Loucy (cell line): ENCODE measurements around the gene TREML2.

Experiments used
- H2AFZ ChIP-seq: fragments of 200-600 bp; sonication (generic); 2 replicates; pipeline ENCODE4 v1.6.0; 2016; ENCODE audit warnings: antibody characterized with exemption, mild to moderate bottlenecking, low read length, moderate library complexity
- H3F3A ChIP-seq: fragments of 200-600 bp; 2 replicates; pipeline ENCODE4 v1.6.0; 2016; ENCODE audit warnings: antibody characterized with exemption, low read depth, mild to moderate bottlenecking
- H3K27me3 ChIP-seq: fragments of 200-600 bp; sonication (generic); 2 replicates; pipeline ENCODE4 v1.6.1; 2014; ENCODE audit warnings: low read length, mild to moderate bottlenecking; ENCODE audit not compliant: insufficient read depth, poor library complexity, severe bottlenecking
- H3K36me3 ChIP-seq: fragments of 200-600 bp; sonication (generic); 2 replicates; pipeline ENCODE4 v1.6.1; 2016; ENCODE audit warnings: low read length; ENCODE audit not compliant: insufficient read depth
- H3K4me1 ChIP-seq: fragments of 200-600 bp; sonication (generic); 2 replicates; pipeline ENCODE4 v1.5.1; 2014; ENCODE audit warnings: low read length, mild to moderate bottlenecking; ENCODE audit not compliant: insufficient read depth, poor library complexity, severe bottlenecking
- H3K4me2 ChIP-seq: fragments of 200-600 bp; sonication (generic); 2 replicates; pipeline ENCODE4 v1.6.0; 2014; ENCODE audit warnings: antibody characterized with exemption, low read length, low read depth, mild to moderate bottlenecking; ENCODE audit not compliant: poor library complexity, severe bottlenecking
- H3K4me3 ChIP-seq: fragments of 200-600 bp; sonication (generic); 2 replicates; pipeline ENCODE4 v1.5.1; 2014; ENCODE audit warnings: low read length, mild to moderate bottlenecking, mixed read lengths; ENCODE audit not compliant: poor library complexity, severe bottlenecking
- H3K79me2 ChIP-seq: fragments of 200-600 bp; sonication (generic); 2 replicates; pipeline ENCODE4 v1.6.1; 2014; ENCODE audit warnings: low read length; ENCODE audit not compliant: insufficient read depth
- H3K9ac ChIP-seq: fragments of 200-600 bp; sonication (generic); 2 replicates; pipeline ENCODE4 v1.6.0; 2014; ENCODE audit warnings: mild to moderate bottlenecking, low read depth, low read length, moderate library complexity; ENCODE audit not compliant: poor library complexity, severe bottlenecking
- H3K9me2 ChIP-seq: fragments of 200-600 bp; sonication (generic); replicated peaks from 2 replicates; pipeline ENCODE4 v1.6.1; 2016; ENCODE audit warnings: low read depth, low read length, mixed read lengths
- H3K9me3 ChIP-seq: fragments of 200-600 bp; sonication (generic); 2 replicates; pipeline ENCODE4 v1.6.1; 2014; ENCODE audit warnings: mild to moderate bottlenecking, antibody characterized with exemption, low read length, low read depth; ENCODE audit not compliant: insufficient read depth
- H4K20me1 ChIP-seq: fragments of 200-600 bp; sonication (generic); 2 replicates; pipeline ENCODE4 v1.6.0; 2014; ENCODE audit warnings: antibody characterized with exemption, low read length, mild to moderate bottlenecking; ENCODE audit not compliant: insufficient read depth, poor library complexity, severe bottlenecking
- EZH2phosphoT487 ChIP-seq: fragments of 200-600 bp; IDR thresholded peaks from 2 replicates; pipeline ENCODE4 v1.6.1; 2018; ENCODE audit warnings: antibody characterized with exemption, mild to moderate bottlenecking, moderate library complexity, borderline replicate concordance
- TF ChIP-seq, protein P1 (sequence below): fragments of 200-600 bp; sonication (generic); conservative IDR thresholded peaks from 2 replicates; pipeline ENCODE4 v1.5.1; 2014; ENCODE audit warnings: mild to moderate bottlenecking, antibody characterized with exemption, low read length

The TREML2 gene

DNA sequence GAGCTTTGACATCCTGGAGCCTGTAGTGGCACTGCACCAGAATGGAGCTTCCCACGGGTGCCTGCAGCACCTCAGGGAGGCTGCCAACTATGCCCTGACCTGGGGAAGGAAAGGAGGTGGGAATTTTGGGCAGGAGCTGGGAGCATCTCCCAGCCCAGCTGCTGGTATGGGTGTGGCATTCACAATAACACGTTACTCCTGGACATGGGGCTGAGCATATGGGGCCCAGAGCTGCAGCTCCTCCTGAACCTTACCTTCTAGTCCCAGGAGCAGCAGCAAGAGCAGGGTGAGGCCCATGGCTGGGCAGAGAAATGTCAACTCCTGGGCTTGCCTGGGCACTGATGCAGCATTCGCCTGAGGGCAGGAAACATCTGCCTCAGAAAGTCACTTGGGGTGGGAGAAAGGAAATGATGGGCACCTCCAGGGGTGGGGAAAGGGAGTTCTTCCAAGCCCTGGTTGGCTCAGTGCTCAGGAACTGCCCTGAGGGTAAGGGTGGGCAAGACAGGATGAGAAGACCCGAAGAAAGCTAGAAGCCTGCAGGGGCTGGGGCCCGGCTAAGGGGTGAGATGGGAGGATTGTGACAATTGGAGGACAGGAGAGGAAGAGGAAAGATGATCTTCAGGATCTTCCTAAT, 46.8 kb downstream of the TREML2 start, which contains the start of gene TREML1:
Gene TREML1 (minus strand): TSS at position 356 of the 634 bp plus-strand sequence. CDS start 59 bp downstream, at position 297.
- H3F3A ChIP-seq, result no peaks in the 10 kb centered on the region
- H3K79me2 ChIP-seq, result no peaks in the 10 kb centered on the region
- no peaks in the 10 kb centered on the region for H3K4me1 ChIP-seq
- no peak within 1 kb of the TSS for H2AFZ ChIP-seq
- H3K4me3 ChIP-seq, result no peak within 1 kb of the TSS
- no peak within 1 kb of the TSS for H3K4me2 ChIP-seq
- no peaks in the 10 kb centered on the region for H3K36me3 ChIP-seq
- no peak within 1 kb of the TSS for H3K9ac ChIP-seq
- TF ChIP-seq EZH2phosphoT487, result no peak
- TF ChIP-seq, protein P1, sequence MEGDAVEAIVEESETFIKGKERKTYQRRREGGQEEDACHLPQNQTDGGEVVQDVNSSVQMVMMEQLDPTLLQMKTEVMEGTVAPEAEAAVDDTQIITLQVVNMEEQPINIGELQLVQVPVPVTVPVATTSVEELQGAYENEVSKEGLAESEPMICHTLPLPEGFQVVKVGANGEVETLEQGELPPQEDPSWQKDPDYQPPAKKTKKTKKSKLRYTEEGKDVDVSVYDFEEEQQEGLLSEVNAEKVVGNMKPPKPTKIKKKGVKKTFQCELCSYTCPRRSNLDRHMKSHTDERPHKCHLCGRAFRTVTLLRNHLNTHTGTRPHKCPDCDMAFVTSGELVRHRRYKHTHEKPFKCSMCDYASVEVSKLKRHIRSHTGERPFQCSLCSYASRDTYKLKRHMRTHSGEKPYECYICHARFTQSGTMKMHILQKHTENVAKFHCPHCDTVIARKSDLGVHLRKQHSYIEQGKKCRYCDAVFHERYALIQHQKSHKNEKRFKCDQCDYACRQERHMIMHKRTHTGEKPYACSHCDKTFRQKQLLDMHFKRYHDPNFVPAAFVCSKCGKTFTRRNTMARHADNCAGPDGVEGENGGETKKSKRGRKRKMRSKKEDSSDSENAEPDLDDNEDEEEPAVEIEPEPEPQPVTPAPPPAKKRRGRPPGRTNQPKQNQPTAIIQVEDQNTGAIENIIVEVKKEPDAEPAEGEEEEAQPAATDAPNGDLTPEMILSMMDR, result no peak
- no peaks in the 10 kb centered on the region for H4K20me1 ChIP-seq
- H3K27me3 ChIP-seq, result no peaks in the 10 kb centered on the region
- no peaks in the 10 kb centered on the region for H3K9me2 ChIP-seq
- H3K9me3 ChIP-seq, result no peaks in the 10 kb centered on the region

DNA sequence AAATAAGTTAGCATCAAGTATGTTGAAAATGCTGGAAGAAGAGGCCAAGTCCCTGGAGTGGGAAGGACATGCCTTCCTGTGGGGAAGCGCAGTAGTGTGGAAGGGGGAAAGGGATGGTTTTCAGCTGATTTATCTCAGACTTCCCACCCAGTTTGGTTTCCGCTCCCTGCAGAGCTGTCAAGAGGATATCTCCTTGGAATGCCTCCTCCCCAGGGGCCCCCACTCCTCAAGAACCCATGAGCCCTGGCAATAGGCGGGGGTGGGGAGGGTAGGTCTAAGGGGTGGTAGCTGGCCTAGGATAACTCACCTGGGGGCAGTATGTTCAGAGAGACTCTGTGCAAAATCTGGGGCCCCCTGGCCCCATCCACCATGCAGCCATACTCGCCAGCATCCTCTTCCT, 47.5 kb downstream of the TREML2 start:
- Histone ChIP-seq H2AFZ (no peak overlapping the region), H3K4me2 (no peak overlapping the region), H3K9me3 (no peaks in the 10 kb centered on the region), H3K36me3 (no peaks in the 10 kb centered on the region), H3K4me1 (no peaks in the 10 kb centered on the region), H3K79me2 (no peaks in the 10 kb centered on the region), H4K20me1 (no peaks in the 10 kb centered on the region), H3K9ac (no peak overlapping the region), H3F3A (no peaks in the 10 kb centered on the region), H3K9me2 (no peaks in the 10 kb centered on the region), H3K27me3 (no peaks in the 10 kb centered on the region), H3K4me3 (no peak overlapping the region)
- no peak for TF ChIP-seq EZH2phosphoT487
- TF ChIP-seq, protein P1, result no peak

DNA sequence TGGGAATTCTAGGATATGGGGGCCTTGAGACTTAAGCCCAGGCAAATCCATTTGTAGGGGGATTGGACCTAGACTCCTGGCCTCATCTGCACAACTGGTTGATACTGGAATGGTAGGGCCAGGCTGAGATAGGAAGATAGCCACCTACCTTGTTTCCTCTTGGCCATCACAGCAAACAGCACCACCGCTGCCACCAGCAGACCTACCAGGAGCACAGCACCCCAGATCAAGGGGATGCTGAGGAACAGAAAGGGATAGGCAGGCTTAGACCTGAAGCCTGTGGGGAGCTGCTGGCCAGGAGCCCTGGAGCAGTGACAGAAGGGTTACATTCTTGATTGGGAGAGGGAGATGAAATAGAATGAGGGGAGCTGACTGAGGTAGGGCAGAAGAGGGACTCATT, 50.3 kb downstream of the TREML2 start:
- H4K20me1 ChIP-seq, result no peaks in the 10 kb centered on the region
- no peak overlapping the region for H2AFZ ChIP-seq
- no peaks in the 10 kb centered on the region for H3K9me3 ChIP-seq
- H3K4me2 ChIP-seq, result no peak overlapping the region
- no peaks in the 10 kb centered on the region for H3F3A ChIP-seq
- no peaks in the 10 kb centered on the region for H3K36me3 ChIP-seq
- TF ChIP-seq, protein P1, result peak; percentile 55
- TF ChIP-seq EZH2phosphoT487, result no peak
- H3K4me1 ChIP-seq, result no peaks in the 10 kb centered on the region
- no peaks in the 10 kb centered on the region for H3K9me2 ChIP-seq
- no peak overlapping the region for H3K9ac ChIP-seq
- H3K27me3 ChIP-seq, result no peaks in the 10 kb centered on the region
- no peaks in the 10 kb centered on the region for H3K79me2 ChIP-seq
- H3K4me3 ChIP-seq, result no peak overlapping the region
